HepG2 (cell line): ENCODE results near the gene TMEM53. TPM values are rescaled to one million over a fixed set of nuclear protein-coding genes. Genes with fewer than 3 reads are reported as not detected.

Experiments used
- CEBPZ ChIP-seq: IDR thresholded peaks from 2 replicates; pipeline ENCODE4 v1.6.1; 2012; ENCODE audit warnings: low read length, improper control_type of control experiment
- HNF4A ChIP-seq: sonication (generic); formaldehyde crosslinking; IDR thresholded peaks from 2 replicates; pipeline ENCODE4 v1.4.0; 2020; ENCODE audit warnings: missing genetic modification reagents
- MEF2D ChIP-seq: sonication (generic); formaldehyde crosslinking; IDR thresholded peaks from 2 replicates; pipeline ENCODE4 v1.5.1; 2020; ENCODE audit warnings: mild to moderate bottlenecking, missing genetic modification reagents
- NFRKB ChIP-seq: fragments of 450-650 bp; IDR thresholded peaks from 2 replicates; pipeline ENCODE4 v1.6.1; 2017
- ZBTB43 ChIP-seq: sonication (generic); formaldehyde crosslinking; conservative IDR thresholded peaks from 2 replicates; pipeline ENCODE4 v1.4.0; 2020; ENCODE audit warnings: missing genetic modification reagents
- ZBTB44 ChIP-seq: sonication (generic); formaldehyde crosslinking; IDR thresholded peaks from 2 replicates; pipeline ENCODE4 v1.4.0; 2020; ENCODE audit warnings: missing genetic modification reagents
- ZNF33B ChIP-seq: sonication (generic); formaldehyde crosslinking; IDR thresholded peaks from 2 replicates; pipeline ENCODE4 v1.5.1; 2020; ENCODE audit warnings: mild to moderate bottlenecking, missing genetic modification reagents
- ZNF710 ChIP-seq: sonication (generic); formaldehyde crosslinking; IDR thresholded peaks from 2 replicates; pipeline ENCODE4 v1.5.0; 2020; ENCODE audit warnings: mild to moderate bottlenecking, missing genetic modification reagents, borderline replicate concordance
- ZNF773 ChIP-seq: sonication (generic); formaldehyde crosslinking; IDR thresholded peaks from 2 replicates; pipeline ENCODE4 v1.4.0; 2020; ENCODE audit warnings: missing genetic modification reagents, borderline replicate concordance
- polyA plus RNA-seq, 8 experiments: library from polyadenylated mRNA; depleted of rRNA in 3 of 8; stranded (reverse) in 7 of 8; unstranded in 1 of 8; fragments of >200 nt; fragmentation: Illumina TruSeq in 4 of 8; extraction: Trizol in 4 of 8; gene quantifications; 2 replicates each; pipeline versions ENCODE4 v1.2.1 to v1.2.3, GENCODE V29; 2011 to 2016; ENCODE audit warnings: low read depth in 4 of 8, missing spikeins in 1 of 8, mixed read lengths in 1 of 8; ENCODE audit not compliant: insufficient read depth in 1 of 8
- total RNA-seq, 5 experiments: library from RNA; depleted of rRNA; stranded (reverse); fragments of >200 nt; fragmentation: Illumina TruSeq; extraction: Trizol; gene quantifications; 2 replicates each; pipeline ENCODE4 v1.2.3, GENCODE V29; 2016; ENCODE audit warnings: low read depth in 1 of 5

Gene TMEM53
- total and polyA plus RNA-seq, 2 of the 13 experiments (the other 11 are each of a cell fraction or from before 2014, with no cell fraction given): 12.6 to 20.2 TPM

- TF ChIP-seq CEBPZ (no peak), ZBTB44 (CRISPR knock-in tag) (no peak), MEF2D (CRISPR knock-in tag) (no peak), ZNF710 (CRISPR knock-in tag) (no peak), ZNF773 (CRISPR knock-in tag) (no peak), ZBTB43 (CRISPR knock-in tag) (no peak), ZNF33B (CRISPR knock-in tag) (no peak), NFRKB (no peak), HNF4A (CRISPR knock-in tag) (no peak)
- TF ChIP-seq, all 625 proteins: peak for 5
Measured at GRCh38 chr1:44660176-44660575, 14.1 kb downstream of the TMEM53 start (continued).
